Erythroblast (primary cell): Measurements from ENCODE around the gene DNAH10.

Source experiments
- DNase-seq, 2 experiments: peaks; one replicate each; lab custom pipeline; 2025; lab: John Stamatoyannopoulos, UW
- GATA1 ChIP-seq: IDR thresholded peaks from 2 replicates; pipeline ENCODE4 v1.6.1; 2011; ENCODE audit warnings: low read depth, mild to moderate bottlenecking, control low read depth, low read length, moderate library complexity
- POLR2A ChIP-seq: IDR thresholded peaks from 2 replicates; pipeline ENCODE4 v1.6.1; 2011; ENCODE audit warnings: mild to moderate bottlenecking, low read length

DNAH10 gene

DNA sequence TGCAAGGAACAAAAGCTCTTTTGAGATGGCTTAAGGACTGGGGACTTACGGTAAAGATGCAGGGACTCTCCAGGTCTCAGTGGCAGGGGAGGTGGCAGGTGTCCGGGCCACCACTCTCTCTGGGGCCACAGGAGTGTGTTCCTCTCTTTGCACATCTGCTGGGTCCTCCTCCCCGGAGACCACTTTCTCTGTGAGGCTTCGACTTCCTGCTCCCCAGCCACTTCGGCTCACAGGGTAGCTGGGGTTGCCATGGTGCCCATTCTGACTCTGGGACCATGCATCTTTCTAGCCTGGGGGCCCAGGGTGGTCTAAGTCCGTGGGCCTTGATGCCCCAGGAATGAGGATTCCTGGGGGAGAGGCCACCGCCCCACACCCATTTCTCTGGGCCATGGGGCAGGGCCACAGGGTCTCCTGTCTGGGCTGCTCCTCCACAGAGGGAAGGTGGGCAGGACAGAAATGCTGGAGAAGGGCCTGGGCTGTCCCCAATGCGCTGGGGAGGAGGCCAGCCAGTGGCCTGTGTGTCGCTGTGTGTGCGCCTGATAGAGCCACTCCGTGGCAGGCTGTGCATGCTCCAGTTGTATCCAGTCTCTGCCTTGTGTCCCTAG lies 172.0 kb downstream of the DNAH10 start:
- no peak for TF ChIP-seq POLR2A
- TF ChIP-seq GATA1: no peak
- DNase-seq: no peak

DNA sequence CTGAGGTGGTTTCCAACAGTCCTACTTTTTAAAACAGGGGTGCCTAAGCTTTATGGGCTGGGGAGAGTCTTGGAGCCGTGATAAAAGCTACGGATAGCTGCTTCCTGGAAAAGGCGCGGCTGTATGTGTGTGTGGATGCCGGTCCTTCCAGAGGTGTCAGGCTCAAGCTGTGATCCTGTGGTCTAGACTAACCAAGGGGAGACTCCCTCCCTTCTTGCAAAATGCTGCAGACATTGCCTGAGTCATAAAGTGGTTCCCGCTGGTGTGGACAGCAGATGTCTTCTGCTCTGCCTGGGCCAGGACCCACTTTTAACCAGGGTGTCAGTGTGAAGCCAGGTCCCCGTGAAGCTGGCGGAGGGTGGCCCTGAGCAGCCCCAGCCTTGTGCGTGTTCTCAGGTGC lies 172.7 kb downstream of the DNAH10 start:
- DNase-seq: no peak
- TF ChIP-seq POLR2A: no peak
- no peak for TF ChIP-seq GATA1

DNA sequence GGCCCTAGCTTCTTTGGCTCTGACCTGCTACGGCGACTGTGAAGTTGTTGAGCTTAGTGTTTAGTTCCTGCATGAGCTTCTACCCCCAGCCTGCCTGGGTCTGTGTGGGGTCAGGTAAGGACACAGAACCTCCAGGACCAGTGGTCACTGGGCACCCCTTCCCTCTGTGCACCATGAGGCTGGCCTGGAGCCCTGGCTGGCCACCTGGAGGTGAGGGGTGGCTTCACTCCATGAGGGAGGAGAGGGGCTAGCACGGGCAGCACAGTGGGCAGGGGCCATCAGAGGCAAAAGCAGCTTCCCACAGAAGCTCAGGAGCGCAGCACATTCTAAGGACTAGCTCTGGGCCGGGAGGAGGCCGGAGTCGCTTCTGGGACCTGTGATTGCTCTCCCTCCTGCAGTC lies 173.9 kb downstream of the DNAH10 start:
- no peak for DNase-seq
- TF ChIP-seq GATA1: no peak
- TF ChIP-seq POLR2A: no peak

DNA sequence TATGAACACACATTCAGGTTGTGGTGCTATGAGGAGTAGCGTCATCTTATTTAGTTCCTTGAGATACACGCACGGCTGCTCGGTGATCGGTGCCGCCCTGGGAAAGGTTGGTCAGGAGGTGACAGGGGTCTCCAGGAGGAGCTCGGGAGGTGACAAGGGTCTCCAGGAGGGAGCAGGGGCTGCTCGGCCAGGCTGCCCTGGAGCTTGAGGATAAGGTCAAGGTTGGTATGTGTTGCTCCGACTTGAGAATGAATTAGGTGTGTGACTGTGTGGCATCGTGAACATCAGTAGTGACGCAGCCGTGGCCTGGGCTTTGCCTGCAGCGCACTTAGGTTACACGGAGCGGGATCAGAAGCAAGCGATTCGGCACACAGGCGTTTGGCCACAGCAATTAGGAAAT lies 174.4 kb downstream of the DNAH10 start:
- DNase-seq: no peak
- TF ChIP-seq GATA1 (no peak), POLR2A (no peak)

DNA sequence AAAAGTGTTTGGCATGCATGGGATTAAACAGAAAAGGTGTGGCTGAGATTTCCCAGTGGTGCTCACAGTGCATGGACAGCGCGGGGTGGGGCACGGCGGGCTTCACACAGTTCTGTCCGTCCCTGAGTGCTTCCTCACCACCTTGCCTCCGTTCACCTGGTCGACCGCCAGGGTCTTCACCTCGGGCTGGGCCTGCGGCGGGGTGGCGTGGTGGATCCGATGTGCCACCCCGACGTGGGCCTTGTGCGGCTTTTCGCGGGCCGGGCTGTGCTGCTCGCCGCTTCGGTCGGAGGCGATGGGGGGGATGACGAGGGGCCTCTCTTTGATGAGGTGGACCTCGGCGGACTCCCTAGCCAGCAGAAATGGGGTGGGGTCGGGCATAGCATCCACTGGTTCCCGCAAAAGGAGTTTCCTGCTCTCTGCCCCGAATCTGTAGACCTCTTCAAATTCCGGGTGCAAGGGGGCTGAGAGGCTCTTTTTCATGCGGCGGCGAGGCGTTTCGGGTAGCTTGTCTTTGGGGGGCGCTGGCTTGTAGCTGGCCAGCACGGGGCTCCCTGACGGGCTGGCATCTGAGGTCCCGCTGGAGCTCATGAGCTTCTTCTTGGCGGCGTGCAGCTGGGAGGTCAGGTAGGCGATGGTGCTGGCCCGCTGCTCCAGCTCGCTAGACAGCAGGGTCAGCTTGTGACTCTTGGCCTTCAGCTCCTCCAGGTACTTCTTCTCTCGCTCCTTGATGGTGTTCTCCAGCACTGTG lies 175.0 kb downstream of the DNAH10 start:
- no peak for TF ChIP-seq POLR2A
- no peak for TF ChIP-seq GATA1
- DNase-seq: no peak

DNA sequence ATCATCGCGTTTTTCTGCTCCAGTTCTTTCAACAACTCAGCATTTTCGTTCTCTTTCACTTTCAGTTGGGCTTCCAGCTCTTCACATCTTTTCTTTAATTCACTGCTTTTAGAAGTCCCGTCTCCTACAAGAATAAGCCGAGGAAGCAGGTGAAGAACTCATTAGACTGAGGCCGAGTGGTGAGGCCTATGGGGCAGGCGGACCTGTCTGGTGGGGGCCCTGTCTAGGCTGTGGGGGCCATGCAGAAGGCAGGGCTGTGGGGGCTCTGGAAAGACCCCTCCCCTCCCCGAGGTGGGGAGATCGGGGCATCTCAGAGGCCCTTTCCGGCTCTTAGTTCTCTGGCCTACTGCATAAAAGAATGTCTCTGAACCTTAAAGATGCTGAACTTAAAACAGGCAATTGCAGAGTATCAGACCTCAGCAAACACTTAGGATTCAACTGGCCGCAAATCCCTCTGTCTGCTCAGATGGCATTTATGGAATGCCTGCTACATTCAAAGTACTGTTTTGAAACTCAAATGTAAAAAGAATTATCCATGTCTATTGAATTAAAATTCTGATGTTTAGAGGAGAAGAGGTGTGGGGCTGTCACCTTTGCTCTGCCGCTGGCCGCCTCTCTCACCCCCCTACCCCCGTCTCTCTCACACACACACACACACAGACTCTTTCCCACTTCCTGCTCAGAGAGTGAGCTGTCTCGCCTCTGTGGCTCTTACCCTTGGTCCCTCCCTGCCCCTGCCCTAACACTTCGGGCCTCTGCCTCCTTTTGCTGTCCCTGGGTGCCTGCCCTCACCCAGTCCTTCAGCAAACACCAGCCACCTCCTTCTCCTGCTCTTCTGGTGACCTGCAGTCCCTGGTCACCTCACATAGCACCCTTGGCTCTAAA lies 175.8 kb downstream of the DNAH10 start:
- TF ChIP-seq POLR2A (no peak), GATA1 (no peak)
- DNase-seq: no peak

DNA sequence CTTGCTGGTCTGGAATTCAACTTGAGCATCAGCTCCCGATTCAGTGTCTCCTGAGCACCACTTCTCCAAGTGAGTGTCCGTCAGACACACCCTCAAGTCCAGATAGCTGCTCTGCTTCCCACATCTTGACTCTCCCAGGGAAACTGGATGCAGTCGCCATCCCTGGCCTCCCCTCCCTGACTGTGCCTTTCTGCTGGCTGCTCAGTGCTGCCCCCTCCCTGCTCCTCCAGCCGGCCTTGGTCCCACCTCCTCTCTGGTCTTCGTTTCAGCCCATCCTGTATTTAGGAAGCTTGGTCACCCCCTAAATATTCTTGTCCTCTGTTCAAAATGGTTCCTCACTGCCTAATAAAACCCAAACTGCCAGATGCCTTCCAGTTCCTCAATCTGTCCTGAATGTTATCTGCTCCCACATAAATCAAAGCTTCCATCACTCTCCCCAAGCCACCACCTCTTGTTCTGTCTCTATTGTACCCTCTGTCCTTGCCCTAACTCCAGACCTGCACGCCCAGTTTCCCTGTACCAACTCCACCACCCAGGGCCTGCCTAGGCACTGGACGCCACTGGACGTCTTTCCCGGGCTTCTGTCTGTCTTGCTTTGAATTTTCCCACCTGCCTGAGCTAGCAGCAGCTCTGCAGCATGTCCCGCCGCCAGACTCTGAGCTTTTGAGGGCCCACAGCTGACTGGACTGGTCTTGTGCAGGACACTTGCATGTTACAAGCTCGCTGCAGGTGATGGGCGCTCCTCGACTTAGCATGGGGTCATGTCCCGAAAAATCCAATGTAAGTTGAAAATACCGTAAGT lies 176.8 kb downstream of the DNAH10 start:
- no peak for DNase-seq
- no peak for TF ChIP-seq POLR2A
- TF ChIP-seq GATA1: no peak

DNA sequence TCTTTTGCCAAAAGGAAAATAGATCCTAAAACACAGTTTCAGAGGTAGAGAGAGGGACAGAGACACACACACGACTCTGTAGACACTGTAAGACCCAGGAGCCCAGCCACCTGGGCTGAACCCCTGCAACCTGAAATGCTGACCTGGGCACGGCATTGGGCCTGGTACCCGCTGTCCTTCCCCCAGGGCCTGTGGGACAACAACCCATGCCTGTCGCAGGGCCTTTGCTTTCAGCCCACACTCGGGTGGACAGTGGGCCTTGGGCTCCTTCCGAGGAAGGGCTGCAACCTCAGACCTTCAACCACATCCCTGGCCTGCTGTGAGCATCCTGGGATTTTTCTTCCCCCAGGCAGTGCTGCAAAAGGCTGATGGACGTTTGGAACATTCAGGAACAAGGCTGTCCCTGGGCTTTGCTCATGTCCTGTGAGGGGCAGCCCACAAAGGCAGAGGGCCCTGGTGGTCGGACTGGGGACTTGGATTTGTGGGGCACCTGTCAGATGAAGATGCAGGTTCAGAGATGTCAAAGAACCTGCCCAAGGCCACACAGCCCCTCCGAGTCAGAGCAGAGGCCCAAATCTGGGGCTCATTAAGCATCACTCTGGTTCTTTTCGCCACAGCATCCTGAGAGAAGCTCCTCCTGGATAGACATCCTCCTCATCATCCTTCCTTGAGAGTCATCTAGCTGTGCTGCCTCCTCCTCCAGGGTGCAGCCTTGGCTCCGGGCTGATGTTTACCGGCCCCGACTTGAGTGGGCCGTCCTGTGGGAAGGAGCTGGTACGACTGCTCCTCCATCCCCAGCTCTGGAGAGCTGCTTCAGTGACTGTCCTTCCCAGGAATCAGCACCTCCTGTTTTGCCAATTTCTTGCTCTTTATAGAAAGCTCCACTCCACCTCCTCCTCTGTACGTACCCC lies 177.9 kb downstream of the DNAH10 start:
- no peak for DNase-seq
- TF ChIP-seq POLR2A: no peak
- TF ChIP-seq GATA1: no peak

DNA sequence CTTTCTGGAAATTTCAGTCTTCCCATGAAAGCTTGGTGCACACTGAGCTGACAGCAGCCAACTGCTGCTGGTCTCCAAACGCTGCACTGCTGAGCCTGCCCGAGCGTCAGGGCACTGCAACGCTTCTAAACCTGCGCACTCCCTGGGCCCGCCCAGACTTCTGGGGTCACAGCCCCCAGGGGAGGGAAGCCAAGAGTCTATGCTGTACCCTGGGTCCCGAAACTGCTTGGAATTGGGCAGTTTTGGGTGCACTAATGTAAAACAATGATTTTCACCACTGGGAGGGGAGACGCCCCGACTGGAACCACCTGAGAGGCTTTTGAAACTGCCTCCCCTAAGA lies 178.5 kb downstream of the DNAH10 start:
- no peak for TF ChIP-seq GATA1
- no peak for DNase-seq

DNA sequence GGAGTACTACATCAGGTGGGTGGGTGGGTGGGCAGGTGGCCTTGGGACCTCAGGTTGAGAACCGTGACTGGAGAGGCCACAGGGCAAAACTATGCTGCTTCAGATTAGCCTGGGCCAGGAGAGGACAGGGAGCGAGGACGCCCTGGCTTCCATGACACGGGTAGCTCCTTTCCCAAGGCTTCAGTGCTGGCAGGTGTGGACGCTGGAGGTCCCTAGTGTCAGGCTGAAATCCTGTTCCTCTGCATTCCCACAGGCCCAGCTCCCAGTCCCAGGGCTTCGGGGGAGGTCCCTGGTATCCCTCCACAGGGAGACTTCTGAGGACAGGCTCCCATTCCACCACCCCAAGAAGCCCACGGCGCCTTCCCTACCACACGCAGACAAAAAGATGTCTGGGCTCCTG lies 178.9 kb downstream of the DNAH10 start:
- no peak for TF ChIP-seq POLR2A
- no peak for TF ChIP-seq GATA1
- DNase-seq: no peak

DNA sequence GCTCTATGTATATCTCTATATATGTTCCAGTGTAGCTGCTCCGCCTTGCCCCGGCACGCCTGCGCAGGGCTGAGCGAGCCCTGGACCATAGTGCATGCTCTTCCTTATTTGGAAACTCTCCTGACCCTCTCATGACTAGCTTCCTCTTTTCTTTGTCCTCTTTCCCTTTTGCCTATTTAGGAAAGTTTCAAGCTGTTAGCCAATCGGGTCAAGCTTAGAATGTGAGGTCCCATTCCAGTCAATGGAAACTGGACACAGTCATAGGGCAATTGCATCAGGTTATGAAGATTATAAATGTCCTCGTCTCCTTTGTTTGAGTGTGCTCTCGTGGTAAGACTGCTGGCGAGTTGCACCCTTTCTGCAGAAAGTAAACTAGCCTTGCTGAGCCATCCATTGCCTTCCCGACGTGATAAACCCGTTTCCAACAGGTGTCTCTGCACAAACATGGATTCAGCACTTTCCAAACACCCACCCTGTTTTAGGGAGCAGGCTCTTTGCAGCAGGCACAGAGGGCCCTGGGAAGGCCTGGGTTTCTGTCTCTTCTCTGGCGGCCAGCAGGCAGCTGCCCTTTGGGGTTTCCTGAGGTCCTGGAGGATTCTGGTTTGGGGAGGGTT lies 179.6 kb downstream of the DNAH10 start:
- no peak for DNase-seq
- TF ChIP-seq GATA1: no peak
- TF ChIP-seq POLR2A: no peak

DNA sequence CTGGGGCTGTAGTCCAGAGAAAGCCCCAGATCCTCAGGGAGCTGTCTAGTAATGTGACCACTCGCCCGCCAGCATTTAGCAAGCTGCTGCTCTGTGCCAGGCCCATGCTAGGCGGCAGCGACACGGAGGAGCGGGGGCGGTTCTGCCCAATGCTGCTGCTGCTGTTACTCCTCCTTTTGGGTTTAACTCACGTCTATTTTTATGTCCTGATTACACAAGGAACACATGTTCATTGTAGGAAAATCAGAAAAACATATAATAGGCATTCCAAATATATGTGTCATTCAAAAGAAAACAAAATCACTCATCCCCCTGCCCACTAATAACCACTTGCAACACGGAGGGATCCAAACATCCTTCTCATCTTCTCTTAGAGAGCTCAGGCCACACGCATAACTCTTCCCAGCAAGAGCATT lies 180.1 kb downstream of the DNAH10 start:
- DNase-seq: no peak
- no peak for TF ChIP-seq POLR2A
- TF ChIP-seq GATA1: no peak
